Measurements from ENCODE around the gene RYR2. TPM values are rescaled to one million over a fixed set of nuclear protein-coding genes. Genes with fewer than 3 reads are reported as not detected.

Gene RYR2
- total and polyA plus RNA-seq, 2 of the 8 experiments (the other 6 are each of a cell fraction or from before 2014, with no cell fraction given), result 1.3 to 4.4 TPM

- CTCF ChIA-PET (ENCODE audit: partially characterized antibody), result no interaction called here
- Histone ChIP-seq H3K9ac (replicated peaks in 1 of 4; ENCODE audit: extremely low read depth in 1 of 4, low read depth in 3 of 4, low read length in 3 of 4) (no peak overlapping the region), H2AFZ (ENCODE audit: low read length) (no peak overlapping the region), H2BK12ac (ENCODE audit: low read depth, low read length) (no peak overlapping the region), H3K14ac (ENCODE audit: insufficient read length) (no peak overlapping the region), H3K4me2 (ENCODE audit: insufficient read depth in 1 of 2, low read depth in 2 of 2, low read length in 2 of 2) (no peak overlapping the region), H2BK15ac (ENCODE audit: low read length) (no peak overlapping the region), H3K56ac (replicated peaks; ENCODE audit: insufficient read length, low read depth, low read length) (no peak overlapping the region), H3K4me1 (replicated peaks in 1 of 4; ENCODE audit: control insufficient read depth in 3 of 4, insufficient read depth in 4 of 4, low read length in 3 of 4) (no peaks in the 10 kb centered on the region), H3K27me3 (replicated peaks in 1 of 4; ENCODE audit: control insufficient read depth in 3 of 4, extremely low read depth in 1 of 4, insufficient read depth in 3 of 4, low read length in 3 of 4) (no peaks in the 10 kb centered on the region), H2BK5ac (ENCODE audit: low read depth, low read length) (no peak overlapping the region), H3K9me3 (ENCODE audit: insufficient read depth in 2 of 2, low read depth in 1 of 2, low read length in 1 of 2) (no peaks in the 10 kb centered on the region), H3K4me3 (ENCODE audit: extremely low read depth in 1 of 4, insufficient read depth in 2 of 4, low read depth in 3 of 4, low read length in 4 of 4) (no peak overlapping the region), H2BK20ac (ENCODE audit: low read length) (no peak overlapping the region), H3K18ac (ENCODE audit: extremely low read depth, low read length) (no peak overlapping the region), H4K8ac (ENCODE audit: extremely low read depth, insufficient read depth, low read length) (no peak overlapping the region), H3K23me2 (ENCODE audit: low read depth, low read length) (no peaks in the 10 kb centered on the region; the same call in 1 of the 2 replicates), H4K91ac (replicated peaks; ENCODE audit: insufficient read length, low read length) (no peak overlapping the region), H4K5ac (ENCODE audit: insufficient read length, low read depth, low read length) (no peak overlapping the region), H3K27ac (ENCODE audit: low read depth, low read length) (no peak overlapping the region), H3K79me1 (ENCODE audit: low read depth, low read length) (no peaks in the 10 kb centered on the region), H3K79me2 (ENCODE audit: control insufficient read depth in 1 of 2, insufficient read depth in 2 of 2, low read length in 2 of 2) (no peaks in the 10 kb centered on the region), H2BK120ac (replicated peaks; ENCODE audit: low read depth, low read length) (no peak overlapping the region), H3K23ac (ENCODE audit: insufficient read length) (no peak overlapping the region), H4K20me1 (replicated peaks in 1 of 2; ENCODE audit: control insufficient read depth in 1 of 2, insufficient read depth in 2 of 2, low read length in 2 of 2) (no peaks in the 10 kb centered on the region), H3K4ac (replicated peaks; ENCODE audit: insufficient read length, low read depth, low read length) (no peak overlapping the region), H2AK5ac (ENCODE audit: low read depth, low read length) (no peak overlapping the region), H3K36me3 (ENCODE audit: control insufficient read depth in 2 of 4, insufficient read depth in 4 of 4, low read length in 3 of 4) (no peaks in the 10 kb centered on the region)
- no peak for DNase-seq (ENCODE audit: low read depth in 1 of 2, low spot score in 2 of 2)
- TF ChIP-seq POU5F1 (IDR thresholded peaks at IDR 0.05; ENCODE audit: low read depth, low read length) (no peak), KDM5A (IDR thresholded peaks at IDR 0.05; ENCODE audit: low read length) (no peak), SAP30 (IDR thresholded peaks at IDR 0.05; ENCODE audit: insufficient read depth, insufficient replicate concordance, low read length) (no peak), JUN (IDR thresholded peaks at IDR 0.05; ENCODE audit: low read depth, low read length) (no peak), SP1 (IDR thresholded peaks at IDR 0.05; ENCODE audit: low read depth, low read length) (no peak), BRCA1 (IDR thresholded peaks at IDR 0.05; ENCODE audit: low read depth, low read length) (no peak), CEBPB (IDR thresholded peaks at IDR 0.05; ENCODE audit: low read depth, low read length) (no peak), JUND (IDR thresholded peaks at IDR 0.05; ENCODE audit: low read length) (no peak), SIRT6 (IDR thresholded peaks at IDR 0.05; ENCODE audit: low read length) (no peak), HDAC2 (IDR thresholded peaks at IDR 0.05; ENCODE audit: borderline replicate concordance in 1 of 2, low read depth in 2 of 2, low read length in 2 of 2) (no peak), TAF7 (optimal IDR thresholded peaks at IDR 0.05; ENCODE audit: borderline replicate concordance, low read depth, low read length) (no peak), CHD1 (IDR thresholded peaks at IDR 0.05; ENCODE audit: low read depth, low read length) (no peak)
- FAIRE-seq, result no peak
- POLR2A ChIA-PET (ENCODE audit: partially characterized antibody), result no interaction called here
- 88% methylated on average over 6 of the region's 6 CpGs; no CpG with 5 or more reads in 1 of the 2 experiments for WGBS, 2 experiments (ENCODE audit: extremely low coverage in 1 of 2, insufficient coverage in 1 of 2, insufficient read length in 1 of 2, insufficient replicate concordance in 2 of 2, low coverage in 1 of 2, low lambda C conversion rate in 2 of 2, missing lambda C conversion rate in 1 of 2)
These were observed 342.2 kb downstream of the RYR2 start for GRCh38 chr1:237384213-237384612.
